ENCODE results near the gene ZBTB21.

ZBTB21 gene

DNA sequence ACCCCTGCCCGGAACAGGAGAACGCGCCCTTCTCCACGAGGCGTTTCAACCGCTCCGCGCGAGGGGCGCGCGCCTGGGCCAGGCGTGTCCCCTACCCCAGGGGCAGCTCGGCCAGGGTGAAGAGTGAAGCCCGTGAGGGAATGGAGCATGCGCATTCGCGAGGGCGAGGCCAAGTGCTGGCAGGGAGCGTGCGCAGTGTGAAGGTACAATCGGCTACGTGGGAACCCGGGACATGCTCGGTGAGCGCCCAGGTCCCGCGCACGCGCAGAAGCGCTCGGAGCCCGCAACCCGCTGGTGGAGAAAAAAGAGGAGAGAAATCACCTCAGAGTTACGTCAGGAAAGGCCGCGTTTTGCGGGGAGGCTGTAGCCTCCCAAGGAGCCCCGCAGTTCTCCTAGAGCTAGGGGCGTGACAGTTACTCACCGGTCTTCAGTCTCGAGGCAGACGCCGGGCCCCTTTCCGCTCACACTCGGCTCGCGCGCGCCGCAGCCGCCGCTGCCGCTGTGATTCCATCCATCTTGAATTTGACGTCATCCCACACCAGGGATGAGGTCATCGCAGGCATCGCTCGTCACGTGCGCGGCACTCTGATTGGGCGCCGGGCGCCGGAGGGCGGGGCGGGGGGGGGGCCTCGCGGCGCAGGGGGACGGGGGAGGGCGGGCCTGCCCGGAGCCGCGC is at the start of gene ZBTB21:
Gene ZBTB21 (minus strand): TSS at position 530 of the 676 bp plus-strand sequence. CDS start 16,265 bp downstream, outside the sequence.
- DNase-seq: peak; percentile 90 to 99 (median 97)
- intact Hi-C loops (cut with DNase I): loop anchor here (5.0 to 10.0 kb wide), 3 partner anchors 55 to 865 kb away; partner anchors contain the start of genes C2CD2 and WDR4

DNA sequence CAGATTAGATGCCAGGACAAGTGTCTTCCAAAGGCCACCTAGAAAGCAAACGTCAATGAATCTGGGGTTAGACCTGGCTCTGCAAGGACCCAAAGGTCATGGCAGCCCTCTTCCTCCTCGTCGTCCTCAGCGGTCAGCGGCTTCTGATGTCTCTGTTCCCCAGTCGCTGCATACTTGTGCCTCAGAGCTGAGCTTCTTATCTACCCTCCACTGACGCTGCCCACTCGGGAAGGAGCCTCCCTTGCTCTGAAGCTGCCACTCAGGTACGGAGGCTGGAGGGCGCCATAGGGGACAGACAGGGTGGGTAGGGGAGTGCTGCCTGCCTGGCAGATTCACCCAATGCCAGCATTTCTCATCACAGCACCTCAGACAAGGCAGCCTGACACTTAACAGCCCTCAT is 49.6 kb upstream of the ZBTB21 start:
- intact Hi-C loops (cut with DNase I): no loop called here
- no peak for DNase-seq

- DNase-seq: no peak
- intact Hi-C loops (cut with DNase I): no loop called here
These were observed 49.0 kb upstream of the ZBTB21 start for GRCh38 chr21:42059141-42059540.

GRCh38 chr21:42058631-42059111 is 48.5 kb upstream of the ZBTB21 start:
- intact Hi-C loops (cut with DNase I): no loop called here
- DNase-seq: no peak

- intact Hi-C loops (cut with DNase I): no loop called here
- no peak for DNase-seq
These were observed 47.8 kb upstream of the ZBTB21 start for GRCh38 chr21:42057851-42058437.

DNA sequence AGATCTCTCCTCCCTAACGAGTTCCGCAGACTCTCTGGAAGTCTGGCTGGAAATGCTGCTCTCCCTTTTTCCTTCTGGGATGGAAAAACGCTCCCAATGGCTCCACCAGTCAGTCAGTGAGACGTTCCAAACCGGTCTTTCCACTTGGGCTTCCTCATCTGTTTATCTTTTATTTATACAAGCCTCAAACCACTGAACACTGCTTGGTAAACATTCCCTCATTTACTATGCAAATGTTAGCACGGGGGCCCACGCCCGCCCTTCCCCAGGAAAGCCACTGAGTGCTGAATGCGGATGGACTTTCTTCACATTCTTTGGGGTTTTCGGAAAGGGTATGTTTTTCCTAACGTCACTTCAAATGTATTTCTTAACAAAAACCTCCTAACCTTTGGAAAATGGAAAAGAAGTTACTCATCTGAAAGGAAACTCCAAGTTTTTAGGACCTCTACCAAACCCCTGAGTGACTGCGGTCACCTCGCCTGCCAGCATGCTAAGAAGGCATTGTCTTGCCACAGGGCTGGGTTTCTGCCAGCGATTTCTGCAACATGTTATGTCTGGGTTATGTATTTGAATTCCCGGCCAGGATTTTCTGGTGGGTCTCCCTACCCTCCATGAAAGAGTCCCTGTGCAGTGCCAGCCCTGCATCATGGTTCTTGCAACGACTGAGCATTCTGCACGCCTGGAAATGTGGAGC is 47.0 kb upstream of the ZBTB21 start:
- intact Hi-C loops (cut with DNase I): no loop called here
- DNase-seq: peak in 1 of 42 donors; percentile 11

DNA sequence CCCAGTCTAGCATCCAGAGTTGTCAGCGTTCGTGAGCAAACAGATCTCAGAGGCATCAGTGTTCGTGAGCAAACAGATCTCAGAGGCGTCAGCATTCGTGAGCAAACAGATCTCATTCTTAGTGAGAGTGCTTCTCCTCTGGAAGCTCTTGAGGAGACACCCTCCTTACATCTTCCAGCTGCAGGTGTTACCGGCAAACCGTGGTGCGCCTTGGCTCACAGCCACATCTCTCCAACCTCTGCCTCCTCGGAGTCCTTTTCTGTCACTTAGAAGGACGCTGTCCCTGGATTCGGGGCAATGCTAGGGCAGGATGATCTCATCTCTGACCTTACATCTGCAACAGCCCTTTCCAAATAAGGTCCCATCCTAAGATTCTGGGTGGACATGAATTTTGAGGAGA is 46.3 kb upstream of the ZBTB21 start:
- intact Hi-C loops (cut with DNase I): no loop called here
- no peak for DNase-seq

GRCh38 chr21:42055425-42055824 is 45.3 kb upstream of the ZBTB21 start:
- DNase-seq: no peak
- intact Hi-C loops (cut with DNase I): no loop called here

- no peak for DNase-seq
- intact Hi-C loops (cut with DNase I): no loop called here
These were observed 41.6 kb upstream of the ZBTB21 start for GRCh38 chr21:42051788-42052187.

- no peak for DNase-seq
- intact Hi-C loops (cut with DNase I): no loop called here
These were observed 39.6 kb upstream of the ZBTB21 start for GRCh38 chr21:42049578-42050430.

DNA sequence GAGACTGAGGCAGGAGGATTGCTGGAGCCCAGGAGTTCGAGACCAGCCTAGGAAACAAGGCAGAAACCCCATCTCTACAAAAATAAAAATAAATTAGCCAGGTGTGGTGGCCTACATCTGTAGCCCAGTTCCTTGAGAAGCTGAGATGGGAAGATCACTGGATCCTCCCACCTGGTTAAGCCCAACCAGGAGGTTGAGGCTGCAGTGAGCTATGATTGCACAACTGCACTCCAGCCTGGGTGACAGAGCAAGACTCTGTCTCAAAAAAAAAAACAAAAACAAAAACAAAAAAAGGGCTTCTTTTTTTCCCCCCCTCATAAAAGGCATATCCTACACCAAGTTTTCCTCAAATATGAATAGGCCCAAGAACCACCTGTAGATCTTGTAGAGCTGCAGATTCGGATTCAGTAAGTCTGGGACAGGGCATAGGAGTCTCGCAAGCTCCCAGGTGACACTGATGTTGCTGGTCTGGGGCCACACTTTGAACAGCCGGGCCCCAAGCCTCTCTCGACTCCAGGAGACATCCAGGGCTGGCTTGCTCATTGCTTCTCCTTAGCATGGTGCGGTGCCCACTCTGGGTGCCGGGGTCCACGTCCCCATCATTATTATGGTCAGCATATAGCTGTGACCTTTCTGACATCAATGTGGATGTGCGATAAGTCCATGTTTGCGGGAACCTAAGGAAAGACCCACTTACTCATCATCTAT is 38.9 kb upstream of the ZBTB21 start:
- no peak for DNase-seq
- intact Hi-C loops (cut with DNase I): no loop called here

- intact Hi-C loops (cut with DNase I): no loop called here
These were observed 37.9 kb upstream of the ZBTB21 start for GRCh38 chr21:42047821-42048613.

DNA sequence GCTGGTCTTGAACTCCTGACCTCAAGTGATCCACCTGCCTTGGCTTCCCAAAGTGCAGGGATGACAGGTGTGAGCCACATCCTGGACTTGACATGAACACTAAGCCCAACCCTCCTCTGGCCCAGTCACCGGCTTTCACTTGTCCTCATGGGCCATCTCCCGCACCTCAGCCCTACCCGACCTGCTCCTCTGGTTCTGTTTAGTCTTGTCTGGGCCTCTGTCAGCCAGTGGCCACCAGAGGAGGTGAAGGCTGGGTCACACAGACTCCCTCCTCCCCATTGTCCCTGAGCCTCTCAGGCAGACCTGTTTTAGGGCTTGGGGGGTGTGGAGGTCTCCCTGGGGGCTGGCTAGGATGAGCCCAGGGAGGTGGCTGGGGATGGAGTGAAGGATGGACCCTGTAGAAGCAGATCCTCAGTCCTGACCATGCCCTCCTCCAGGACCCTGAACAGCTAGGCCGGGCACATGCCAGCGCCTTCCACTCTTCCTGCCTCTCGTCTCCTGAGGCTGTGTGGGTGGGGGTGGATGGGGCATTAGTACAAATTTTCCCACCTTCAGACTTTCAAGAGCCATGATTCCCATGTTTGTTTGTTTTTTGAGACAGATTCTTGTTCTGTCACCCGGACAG is 34.8 kb upstream of the ZBTB21 start:
- no peak for DNase-seq
- intact Hi-C loops (cut with DNase I): no loop called here

More at GRCh38 chr21:42047821-42048613, 37.9 kb upstream of the ZBTB21 start:
- DNase-seq: peak in 13 of 42 donors; percentile 19 to 72 (median 38)

GRCh38 chr21:42043961-42044360 is 33.8 kb upstream of the ZBTB21 start:
- intact Hi-C loops (cut with DNase I): no loop called here
- DNase-seq: no peak

DNA sequence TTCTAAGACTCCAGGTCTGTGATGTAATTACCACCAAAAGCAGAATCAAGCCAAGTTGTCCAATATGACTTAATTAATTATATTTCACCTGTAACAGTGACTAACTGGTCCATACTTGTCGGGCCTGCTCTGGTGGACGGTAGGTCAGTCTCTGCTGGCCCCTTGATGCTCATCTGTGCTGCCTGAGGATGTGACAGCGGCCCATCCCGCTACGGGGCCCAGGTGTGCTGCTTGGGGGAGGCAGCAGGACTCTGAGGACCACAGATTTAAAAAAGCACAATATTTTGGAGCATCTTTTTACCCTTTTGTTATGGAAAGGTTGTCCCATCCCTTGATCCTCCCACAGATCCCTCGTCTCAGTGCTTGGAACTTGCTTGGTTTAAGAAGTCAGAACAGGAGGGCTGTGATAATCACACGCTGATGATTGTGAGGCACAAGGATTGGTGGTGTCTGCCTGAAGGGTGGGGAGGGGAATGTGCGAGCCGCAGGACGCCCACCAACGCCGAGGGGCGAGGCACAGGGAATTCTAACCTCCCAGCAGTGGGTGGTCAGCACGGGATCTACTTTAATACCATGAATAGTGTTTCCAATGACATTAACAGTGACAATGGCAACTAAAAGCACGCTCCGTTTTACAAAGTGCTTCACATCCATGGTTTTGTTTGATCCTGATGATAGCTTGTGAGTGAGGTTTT is 33.2 kb upstream of the ZBTB21 start:
- intact Hi-C loops (cut with DNase I): no loop called here
- no peak for DNase-seq

DNA sequence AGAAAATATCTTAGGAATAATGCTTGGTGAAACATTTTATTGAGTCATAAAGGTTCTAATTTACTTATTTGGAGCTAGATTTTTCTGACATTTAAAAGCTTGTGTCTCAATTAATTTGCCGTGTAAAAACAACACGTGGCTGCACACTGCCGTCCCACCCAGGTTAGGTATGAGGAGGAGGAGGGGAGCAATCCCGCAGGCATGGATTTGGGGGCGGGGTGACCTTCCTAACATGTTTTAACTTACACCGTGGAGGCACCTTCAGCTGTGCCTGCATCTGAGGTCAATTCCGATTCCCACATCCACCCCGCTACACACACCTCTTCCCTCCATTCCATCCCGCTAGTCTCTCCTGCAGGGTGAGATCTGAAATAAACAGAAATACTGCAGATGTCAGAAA is 32.5 kb upstream of the ZBTB21 start:
- intact Hi-C loops (cut with DNase I): no loop called here
- no peak for DNase-seq

- DNase-seq: no peak
These were observed 31.6 kb upstream of the ZBTB21 start for GRCh38 chr21:42041711-42042110.

More at GRCh38 chr21:42041711-42042110, 31.6 kb upstream of the ZBTB21 start:
- intact Hi-C loops (cut with DNase I): no loop called here
